ENCODE results near the gene MAPKAP1.

GRCh38 chr9:125568621-125569020 is 138.4 kb downstream of the MAPKAP1 start:
- TF ChIP-seq, protein P1, sequence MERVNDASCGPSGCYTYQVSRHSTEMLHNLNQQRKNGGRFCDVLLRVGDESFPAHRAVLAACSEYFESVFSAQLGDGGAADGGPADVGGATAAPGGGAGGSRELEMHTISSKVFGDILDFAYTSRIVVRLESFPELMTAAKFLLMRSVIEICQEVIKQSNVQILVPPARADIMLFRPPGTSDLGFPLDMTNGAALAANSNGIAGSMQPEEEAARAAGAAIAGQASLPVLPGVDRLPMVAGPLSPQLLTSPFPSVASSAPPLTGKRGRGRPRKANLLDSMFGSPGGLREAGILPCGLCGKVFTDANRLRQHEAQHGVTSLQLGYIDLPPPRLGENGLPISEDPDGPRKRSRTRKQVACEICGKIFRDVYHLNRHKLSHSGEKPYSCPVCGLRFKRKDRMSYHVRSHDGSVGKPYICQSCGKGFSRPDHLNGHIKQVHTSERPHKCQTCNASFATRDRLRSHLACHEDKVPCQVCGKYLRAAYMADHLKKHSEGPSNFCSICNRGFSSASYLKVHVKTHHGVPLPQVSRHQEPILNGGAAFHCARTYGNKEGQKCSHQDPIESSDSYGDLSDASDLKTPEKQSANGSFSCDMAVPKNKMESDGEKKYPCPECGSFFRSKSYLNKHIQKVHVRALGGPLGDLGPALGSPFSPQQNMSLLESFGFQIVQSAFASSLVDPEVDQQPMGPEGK (CRISPR knock-in tag; IDR thresholded peaks at IDR 0.05; ENCODE audit: borderline replicate concordance) = no peak
- TF ChIP-seq ISL1 (CRISPR knock-in tag; IDR thresholded peaks at IDR 0.05) = no peak
- no peak for TF ChIP-seq BACH2 (CRISPR knock-in tag; IDR thresholded peaks at IDR 0.05; ENCODE audit: borderline replicate concordance)
- no peak for TF ChIP-seq ZFP3 (CRISPR knock-in tag; IDR thresholded peaks at IDR 0.05)
- TF ChIP-seq TSHZ2 (CRISPR knock-in tag; IDR thresholded peaks at IDR 0.05) = no peak
- TF ChIP-seq CSRNP3 (CRISPR knock-in tag; IDR thresholded peaks at IDR 0.05) = no peak
- TF ChIP-seq CREB5 (CRISPR knock-in tag; IDR thresholded peaks at IDR 0.05; ENCODE audit: low read depth) = no peak
- no peak for TF ChIP-seq RARB (CRISPR knock-in tag; IDR thresholded peaks at IDR 0.05)
- no peak for TF ChIP-seq ZFP30 (CRISPR knock-in tag; IDR thresholded peaks at IDR 0.05)
- TF ChIP-seq ZC3H10 (CRISPR knock-in tag; IDR thresholded peaks at IDR 0.05) = no peak
- TF ChIP-seq ARNTL (CRISPR knock-in tag; IDR thresholded peaks at IDR 0.05; ENCODE audit: borderline replicate concordance, low read depth) = no peak
- no peak for TF ChIP-seq PPARA (CRISPR knock-in tag; IDR thresholded peaks at IDR 0.05; ENCODE audit: borderline replicate concordance)
- no peak for TF ChIP-seq ESRRG (CRISPR knock-in tag; IDR thresholded peaks at IDR 0.05)
